Superior temporal gyrus (tissue), 1 donor: ENCODE results near the gene IFT57.

Experiments used
- DNase-seq: peaks from one replicate; pipeline ENCODE4 v3.0.0-alpha.2; 2016; ENCODE audit errors: extremely low spot score

Gene IFT57

GRCh38 chr3:108125550-108126071, 96.6 kb downstream of the IFT57 start:
- no peak for DNase-seq

GRCh38 chr3:108125153-108125543, 97.1 kb downstream of the IFT57 start:
- DNase-seq = no peak

GRCh38 chr3:108124337-108125152, 97.7 kb downstream of the IFT57 start:
- DNase-seq = peak; percentile 56

- DNase-seq = no peak
Observed at GRCh38 chr3:108123326-108123725, 98.9 kb downstream of the IFT57 start.

GRCh38 chr3:108122276-108122675, 99.9 kb downstream of the IFT57 start:
- no peak for DNase-seq

- no peak for DNase-seq
Observed at GRCh38 chr3:108119398-108120104, 102.7 kb downstream of the IFT57 start.

- no peak for DNase-seq
Observed at GRCh38 chr3:108118038-108118768, 104.0 kb downstream of the IFT57 start.

- DNase-seq = no peak
Observed at GRCh38 chr3:108117241-108117775, 104.9 kb downstream of the IFT57 start.

GRCh38 chr3:108114423-108115065, 107.7 kb downstream of the IFT57 start:
- peak; percentile 40 for DNase-seq

- no peak for DNase-seq
Observed at GRCh38 chr3:108113975-108114374, 108.2 kb downstream of the IFT57 start.

GRCh38 chr3:108110934-108111333, 111.3 kb downstream of the IFT57 start:
- DNase-seq = no peak
